GM18868 (cell line): ENCODE data around the gene UNC13B.

ENCODE experiments used
- ATAC-seq: cut with Tn5 transposase; IDR thresholded peaks from one replicate; pipeline ENCODE4 v1.9.1; 2021; ENCODE audit warnings: mild to moderate bottlenecking, moderate library complexity; ENCODE audit not compliant: unreplicated experiment

UNC13B gene

GRCh38 chr9:35318741-35319140 lies 156.9 kb downstream of the UNC13B start:
- no peak for ATAC-seq

- no peak for ATAC-seq
These were observed 160.5 kb downstream of the UNC13B start for GRCh38 chr9:35322075-35322885.

- no peak for ATAC-seq
These were observed 163.2 kb downstream of the UNC13B start for GRCh38 chr9:35324966-35325365.

GRCh38 chr9:35333551-35333950 lies 171.7 kb downstream of the UNC13B start:
- ATAC-seq: no peak

- no peak for ATAC-seq
These were observed 173.4 kb downstream of the UNC13B start for GRCh38 chr9:35335164-35335563.

GRCh38 chr9:35338086-35338485 lies 176.3 kb downstream of the UNC13B start:
- ATAC-seq: no peak

- no peak for ATAC-seq
These were observed 176.9 kb downstream of the UNC13B start for GRCh38 chr9:35338561-35339274.

- no peak for ATAC-seq
These were observed 178.2 kb downstream of the UNC13B start for GRCh38 chr9:35340046-35340445.

- peak; percentile 46 for ATAC-seq
These were observed 179.2 kb downstream of the UNC13B start for GRCh38 chr9:35341021-35341420.

- no peak for ATAC-seq
These were observed 179.8 kb downstream of the UNC13B start for GRCh38 chr9:35341585-35341984.

- no peak for ATAC-seq
These were observed 180.6 kb downstream of the UNC13B start for GRCh38 chr9:35342221-35342958.

- ATAC-seq: no peak
These were observed 186.3 kb downstream of the UNC13B start for GRCh38 chr9:35348109-35348508.

GRCh38 chr9:35349287-35349990 lies 187.6 kb downstream of the UNC13B start:
- ATAC-seq: no peak

- no peak for ATAC-seq
These were observed 188.4 kb downstream of the UNC13B start for GRCh38 chr9:35350212-35350611.

- no peak for ATAC-seq
These were observed 189.2 kb downstream of the UNC13B start for GRCh38 chr9:35350827-35351549.

- no peak for ATAC-seq
These were observed 192.0 kb downstream of the UNC13B start for GRCh38 chr9:35353731-35354365.

- no peak for ATAC-seq
These were observed 194.1 kb downstream of the UNC13B start for GRCh38 chr9:35355939-35356338.

- no peak for ATAC-seq
These were observed 195.3 kb downstream of the UNC13B start for GRCh38 chr9:35357116-35357515.

- no peak for ATAC-seq
These were observed 196.0 kb downstream of the UNC13B start for GRCh38 chr9:35357826-35358225.
